Endothelial cell (in vitro differentiated cells): Measurements from ENCODE around the gene SLC1A1. TPM values are rescaled to one million over a fixed set of nuclear protein-coding genes. Genes with fewer than 3 reads are reported as not detected.

ENCODE experiments used
- DNase-seq: peaks from one replicate; pipeline ENCODE4 v3.0.0; 2021; ENCODE audit warnings: low spot score
- H3K27ac Mint-ChIP-seq: one replicate; pipeline ENCODE4 v1.8.0; 2021; ENCODE audit warnings: mixed read lengths, inconsistent platforms; ENCODE audit not compliant: unreplicated experiment
- H3K27me3 Mint-ChIP-seq: one replicate; pipeline ENCODE4 v1.8.0; 2021; ENCODE audit warnings: mild to moderate bottlenecking, moderate library complexity, mixed read lengths, inconsistent platforms; ENCODE audit not compliant: unreplicated experiment
- H3K36me3 Mint-ChIP-seq: one replicate; pipeline ENCODE4 v1.8.0; 2021; ENCODE audit warnings: mild to moderate bottlenecking, low read depth, mixed read lengths, inconsistent platforms; ENCODE audit not compliant: unreplicated experiment
- H3K4me1 Mint-ChIP-seq: one replicate; pipeline ENCODE4 v1.8.0; 2021; ENCODE audit warnings: mild to moderate bottlenecking, mixed read lengths, inconsistent platforms; ENCODE audit not compliant: unreplicated experiment
- H3K4me3 Mint-ChIP-seq: one replicate; pipeline ENCODE4 v1.8.0; 2021; ENCODE audit warnings: mild to moderate bottlenecking, mixed read lengths, inconsistent platforms; ENCODE audit not compliant: unreplicated experiment
- H3K9me3 Mint-ChIP-seq: one replicate; pipeline ENCODE4 v1.8.0; 2021; ENCODE audit warnings: mixed read lengths, inconsistent platforms; ENCODE audit not compliant: unreplicated experiment
- CTCF ChIP-seq: fragments of 200-600 bp; sonication (generic); IDR thresholded peaks from one replicate; pipeline ENCODE4 v1.5.0; 2021; ENCODE audit warnings: antibody characterized with exemption; ENCODE audit not compliant: unreplicated experiment
- total RNA-seq: library from RNA; stranded (reverse); fragmentation: NEBNext Ultra II Directional; extraction: Animal tissue kit (Norgen Biotek cat#: 25700); gene quantifications from one replicate; pipeline ENCODE4 v1.2.1, GENCODE V29; 2021; ENCODE audit not compliant: unreplicated experiment

SLC1A1 gene
- total RNA-seq, 1 donor from 2014 or later: 2.2 TPM

DNA sequence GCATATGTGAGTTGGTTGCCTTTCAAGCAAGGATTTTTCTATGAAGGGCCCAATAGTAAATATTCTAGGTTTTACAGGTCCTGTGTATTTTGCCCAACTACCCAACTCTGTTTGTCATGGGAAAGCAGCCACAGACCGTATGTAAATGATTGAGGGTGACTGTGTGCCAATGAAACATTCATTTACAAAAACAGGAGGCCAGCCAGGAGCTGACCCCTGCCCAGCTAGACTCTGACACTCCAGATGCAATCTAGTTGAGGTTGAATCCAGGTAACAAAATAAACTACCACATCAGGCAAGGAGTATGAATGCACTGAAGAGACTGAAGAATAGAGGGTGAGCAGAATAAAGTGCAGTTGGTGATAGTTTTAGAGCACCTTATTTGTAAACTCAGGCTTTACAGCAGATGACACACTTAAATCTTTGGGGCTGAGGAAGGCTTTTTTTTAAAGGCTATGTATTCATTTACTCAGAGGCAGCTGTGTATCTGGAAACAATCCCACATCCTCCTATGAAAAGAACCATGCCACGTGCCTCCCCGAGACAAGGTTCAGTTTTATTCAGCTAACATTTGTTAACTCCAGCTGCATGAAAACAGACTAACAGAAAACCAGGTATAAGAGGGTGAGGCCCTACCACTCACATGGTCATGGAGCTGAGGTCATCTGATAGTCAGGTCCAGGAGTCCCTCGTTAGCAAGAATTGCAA is 60.7 kb downstream of the SLC1A1 start:
- H3K36me3 Mint-ChIP-seq: no peaks in the 10 kb centered on the region

DNA sequence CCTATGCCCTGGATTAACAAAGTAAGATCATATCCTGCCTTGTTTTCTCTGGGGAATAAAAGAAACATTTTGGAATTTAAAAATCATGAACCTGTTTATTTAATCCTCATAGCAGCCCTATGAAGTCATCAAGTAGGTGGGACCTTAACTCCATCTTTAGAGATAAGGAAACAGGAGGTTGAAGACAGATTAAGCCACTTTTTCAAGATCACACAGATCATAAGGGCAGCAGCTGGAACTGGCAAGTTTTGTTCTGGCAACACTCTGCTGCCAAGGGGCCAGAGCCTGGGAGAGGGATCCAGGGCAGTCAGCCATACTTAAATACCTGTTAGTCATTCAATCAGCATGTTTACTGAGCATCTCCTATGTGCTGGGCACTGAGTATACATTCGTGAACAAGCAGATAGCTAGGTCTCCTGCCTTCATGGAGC is 63.7 kb downstream of the SLC1A1 start:
- Mint-ChIP-seq H3K4me1 (peaks cover 24% of the 10 kb centered on the region), H3K4me3 (no peak overlapping the region), H3K9me3 (no peaks in the 10 kb centered on the region), H3K27ac (no peak overlapping the region), H3K36me3 (no peaks in the 10 kb centered on the region), H3K27me3 (peaks cover 1% of the 10 kb centered on the region)
- no peak for DNase-seq
- TF ChIP-seq CTCF: no peak

More for the DNA sequence above, 60.7 kb downstream of the SLC1A1 start:
- Mint-ChIP-seq H3K4me1 (peaks cover 31% of the 10 kb centered on the region), H3K27ac (no peak overlapping the region), H3K9me3 (no peaks in the 10 kb centered on the region), H3K4me3 (no peak overlapping the region), H3K27me3 (peaks cover 1% of the 10 kb centered on the region)
- DNase-seq: no peak
- TF ChIP-seq CTCF: no peak

GRCh38 chr9:4555236-4555635 is 65.0 kb downstream of the SLC1A1 start:
- no peak overlapping the region for H3K4me3 Mint-ChIP-seq
- no peak for DNase-seq
- H3K27ac Mint-ChIP-seq: no peak overlapping the region
- no peaks in the 10 kb centered on the region for H3K9me3 Mint-ChIP-seq
- peaks cover 20% of the 10 kb centered on the region for H3K4me1 Mint-ChIP-seq
- no peaks in the 10 kb centered on the region for H3K36me3 Mint-ChIP-seq
- peaks cover 1% of the 10 kb centered on the region for H3K27me3 Mint-ChIP-seq
- TF ChIP-seq CTCF: no peak

DNA sequence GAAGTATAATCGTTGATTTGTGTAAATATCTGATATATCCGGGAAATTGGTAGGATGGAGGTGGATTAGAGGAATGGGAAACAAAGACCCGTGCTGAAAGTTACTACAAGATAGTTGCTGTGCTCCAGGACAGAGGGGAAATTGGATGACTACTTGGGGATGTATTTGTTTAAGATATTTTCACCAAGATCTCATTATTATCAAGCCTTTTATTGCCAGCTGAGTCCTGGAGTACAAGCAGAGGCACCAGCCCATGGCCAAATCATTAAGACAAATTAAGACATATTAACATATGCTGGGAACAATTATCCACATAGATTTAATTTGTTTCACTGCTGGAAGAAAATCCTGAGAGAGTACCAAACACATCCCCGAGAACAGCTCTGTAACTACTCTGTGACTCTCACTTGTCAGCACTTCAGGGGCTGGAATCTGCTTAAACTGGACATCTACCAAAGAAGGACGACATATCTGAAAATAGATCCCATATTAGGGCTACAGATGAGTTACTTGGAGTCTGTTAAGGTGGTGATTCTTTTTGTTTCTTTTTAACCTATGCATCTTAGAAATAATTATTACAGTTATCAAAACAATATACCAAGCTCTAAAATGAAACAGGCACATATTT is 68.2 kb downstream of the SLC1A1 start:
- TF ChIP-seq CTCF: no peak
- Mint-ChIP-seq H3K27me3 (no peaks in the 10 kb centered on the region), H3K4me3 (no peak overlapping the region), H3K9me3 (no peaks in the 10 kb centered on the region), H3K36me3 (peaks cover 1% of the 10 kb centered on the region), H3K4me1 (peaks cover 20% of the 10 kb centered on the region), H3K27ac (no peak overlapping the region)
- no peak for DNase-seq
